ENCODE data around the gene CCDC61. TPM values are rescaled to one million over a fixed set of nuclear protein-coding genes. Genes with fewer than 3 reads are reported as not detected.

Gene CCDC61
- total RNA-seq, 1 experiment from 2014 or later = 9.4 TPM

DNA sequence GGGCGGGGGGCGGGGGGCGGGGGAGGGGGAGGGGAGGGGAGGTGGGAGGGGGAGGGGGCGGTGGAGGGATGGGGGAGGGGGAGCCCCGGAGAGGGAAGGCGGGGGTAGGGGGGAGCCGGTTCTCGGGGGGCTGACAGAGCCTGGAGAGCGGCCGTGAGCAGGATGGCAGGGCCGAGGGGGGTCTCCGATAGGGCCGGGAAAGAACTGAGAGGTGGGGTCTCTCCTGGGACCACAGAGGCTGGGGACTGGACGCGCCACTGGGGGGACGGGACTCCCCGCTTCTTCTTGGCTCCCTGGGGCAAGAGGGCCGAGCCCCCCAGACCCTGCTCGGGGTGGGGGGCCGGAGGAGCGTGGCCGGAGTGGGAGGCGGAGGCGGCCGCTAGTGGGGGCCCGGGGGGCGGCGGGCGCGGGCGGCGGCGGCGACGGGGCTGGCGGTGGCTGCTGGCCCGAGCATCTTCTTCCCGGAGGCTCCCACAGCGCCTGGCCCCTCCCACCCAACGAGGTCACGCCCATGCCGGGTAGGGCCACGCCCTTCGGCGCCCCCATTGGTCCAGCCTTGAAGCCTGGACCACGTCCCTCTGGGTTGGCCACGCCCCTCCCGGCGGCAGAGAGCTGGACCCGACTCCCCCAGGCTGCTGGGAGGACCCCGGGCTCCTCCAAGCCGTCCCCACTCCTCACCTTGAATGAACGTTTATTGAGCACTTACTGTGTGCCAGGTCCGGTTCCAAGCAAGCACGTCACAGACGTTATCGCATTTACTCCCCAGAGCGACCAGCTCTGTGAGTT lies 21.5 kb upstream of the CCDC61 start, which contains the start of gene NOVA2:
NOVA2 (minus strand) TSS at position 313 of the 786 bp plus-strand sequence. CDS start 514 bp downstream, outside the sequence.
- peak; percentile 42 for DNase-seq (ENCODE audit: low read depth)

GRCh38 chr19:45975306-45976070 lies 19.8 kb upstream of the CCDC61 start:
- DNase-seq (ENCODE audit: low read depth) = no peak

GRCh38 chr19:45976178-45976577 lies 19.1 kb upstream of the CCDC61 start:
- DNase-seq (ENCODE audit: low read depth) = peak; percentile 7

DNA sequence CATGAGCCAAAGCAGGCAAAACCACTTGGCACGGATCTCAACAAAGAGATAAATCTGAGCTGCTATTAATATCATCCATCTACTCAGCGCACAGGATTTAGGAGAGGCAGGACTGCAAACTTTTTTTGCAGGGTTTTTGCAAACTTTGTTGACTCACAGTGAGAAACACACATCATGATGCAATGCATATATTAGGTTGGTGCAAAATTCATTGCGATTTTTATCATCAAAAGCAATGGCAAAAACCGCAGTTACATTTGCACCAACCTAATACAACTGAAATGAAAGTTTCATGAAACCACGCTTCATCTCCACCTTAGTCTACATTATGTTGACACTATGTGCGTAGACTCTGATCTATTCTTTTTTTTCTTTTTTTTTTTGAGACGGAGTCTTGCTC lies 17.1 kb upstream of the CCDC61 start:
- no peak for DNase-seq (ENCODE audit: low read depth)

DNA sequence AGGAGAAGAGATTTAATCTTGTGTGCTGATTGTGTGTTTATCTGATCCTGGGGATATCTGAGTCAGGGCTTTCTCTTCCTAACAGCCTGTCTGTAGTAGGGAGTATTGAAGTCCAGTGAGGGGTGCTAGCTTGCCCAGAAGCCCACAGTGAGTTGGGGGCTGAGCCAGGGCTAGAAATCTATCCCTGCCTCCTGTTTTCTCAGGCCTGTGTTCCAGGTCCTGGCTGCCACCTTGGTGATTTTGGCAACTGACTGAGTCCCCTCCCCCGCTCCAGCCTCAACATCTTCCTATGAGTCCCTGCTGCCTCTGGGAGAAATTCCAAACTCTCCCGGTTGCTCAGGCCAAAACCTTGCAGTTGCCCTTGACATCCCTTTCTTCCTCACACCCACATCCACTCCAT lies 13.9 kb upstream of the CCDC61 start:
- no peak for DNase-seq (ENCODE audit: low read depth)

DNA sequence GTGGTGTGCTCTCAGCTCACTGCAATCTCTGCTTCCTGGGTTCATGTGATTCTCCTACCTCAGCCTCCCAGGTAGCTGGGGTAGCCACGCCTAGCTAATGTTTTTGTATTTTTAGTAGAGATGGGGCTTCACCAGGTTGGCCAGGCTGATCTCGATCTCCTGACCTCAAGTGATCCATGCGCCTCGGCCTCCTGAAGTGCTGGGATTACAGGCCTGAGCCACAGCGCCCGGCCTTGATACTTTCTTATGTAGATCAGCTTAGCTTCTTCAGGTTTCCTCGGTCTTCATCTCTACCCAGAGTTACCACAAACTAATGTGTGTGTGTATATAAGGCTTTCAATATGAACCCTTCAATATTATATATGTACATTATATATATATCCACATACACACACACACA lies 9.9 kb upstream of the CCDC61 start:
- DNase-seq (ENCODE audit: low read depth) = no peak

GRCh38 chr19:45990113-45990728 lies 5.0 kb upstream of the CCDC61 start:
- no peak for DNase-seq (ENCODE audit: low read depth)

GRCh38 chr19:45994456-45994997 lies 740 bp upstream of the CCDC61 start:
- no peak for DNase-seq (ENCODE audit: low read depth)

DNA sequence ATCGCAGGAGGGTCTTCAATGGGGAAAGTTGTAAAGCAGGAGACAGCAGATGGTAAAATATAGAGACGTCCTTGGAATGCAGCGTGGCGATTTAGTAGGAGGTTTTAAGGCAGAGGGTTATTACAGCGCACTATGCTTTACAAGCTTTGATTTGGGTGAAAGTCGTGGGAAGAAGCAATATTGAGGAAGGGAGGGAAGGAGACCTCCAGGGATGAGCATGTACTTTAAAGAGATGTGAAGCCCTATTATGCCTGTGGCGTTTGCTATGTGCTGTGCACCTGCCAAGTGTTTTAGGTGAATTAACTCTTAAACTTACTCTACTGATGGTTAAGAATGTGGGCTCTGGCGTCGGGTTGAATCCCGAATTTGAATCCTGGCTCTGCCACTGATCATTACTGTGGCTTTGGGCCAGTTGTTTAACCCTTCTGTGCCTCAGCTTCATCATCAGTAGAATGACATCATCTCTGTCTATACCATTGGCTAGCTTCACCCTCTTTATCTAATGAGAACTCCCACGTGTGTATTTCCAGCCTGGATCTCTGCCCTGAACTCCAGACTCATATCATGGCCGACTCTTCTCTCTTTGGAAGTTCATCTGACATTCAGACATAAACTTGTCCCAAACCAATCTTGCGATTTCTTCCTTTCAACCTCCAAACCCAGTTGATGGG lies 583 bp downstream of the CCDC61 start:
- no peak for DNase-seq (ENCODE audit: low read depth)

GRCh38 chr19:45996933-45997332 lies 1.7 kb downstream of the CCDC61 start:
- no peak for DNase-seq (ENCODE audit: low read depth)

DNA sequence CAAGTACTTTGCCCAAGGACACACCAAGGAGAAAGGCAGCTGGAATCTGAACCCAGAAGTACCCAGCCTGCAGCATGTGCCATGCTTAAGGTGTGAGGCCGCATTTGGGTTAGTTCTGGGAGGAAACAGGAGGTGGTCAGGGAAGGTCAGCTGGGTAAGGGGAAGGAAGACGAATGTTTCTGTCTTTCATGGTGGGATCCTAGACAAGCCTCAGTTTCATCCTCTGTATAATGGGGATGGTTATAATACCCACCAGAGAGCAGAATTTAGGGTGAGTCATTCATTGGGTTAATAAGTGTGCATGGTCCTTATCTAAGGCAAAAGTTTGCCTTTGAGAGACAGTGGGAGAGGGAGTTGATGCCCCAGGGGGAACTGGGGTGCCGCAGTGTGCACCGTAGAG lies 3.6 kb downstream of the CCDC61 start:
- DNase-seq (ENCODE audit: low read depth) = no peak

- no peak for DNase-seq (ENCODE audit: low read depth)
These were observed 4.4 kb downstream of the CCDC61 start for GRCh38 chr19:45999653-46000121.

DNA sequence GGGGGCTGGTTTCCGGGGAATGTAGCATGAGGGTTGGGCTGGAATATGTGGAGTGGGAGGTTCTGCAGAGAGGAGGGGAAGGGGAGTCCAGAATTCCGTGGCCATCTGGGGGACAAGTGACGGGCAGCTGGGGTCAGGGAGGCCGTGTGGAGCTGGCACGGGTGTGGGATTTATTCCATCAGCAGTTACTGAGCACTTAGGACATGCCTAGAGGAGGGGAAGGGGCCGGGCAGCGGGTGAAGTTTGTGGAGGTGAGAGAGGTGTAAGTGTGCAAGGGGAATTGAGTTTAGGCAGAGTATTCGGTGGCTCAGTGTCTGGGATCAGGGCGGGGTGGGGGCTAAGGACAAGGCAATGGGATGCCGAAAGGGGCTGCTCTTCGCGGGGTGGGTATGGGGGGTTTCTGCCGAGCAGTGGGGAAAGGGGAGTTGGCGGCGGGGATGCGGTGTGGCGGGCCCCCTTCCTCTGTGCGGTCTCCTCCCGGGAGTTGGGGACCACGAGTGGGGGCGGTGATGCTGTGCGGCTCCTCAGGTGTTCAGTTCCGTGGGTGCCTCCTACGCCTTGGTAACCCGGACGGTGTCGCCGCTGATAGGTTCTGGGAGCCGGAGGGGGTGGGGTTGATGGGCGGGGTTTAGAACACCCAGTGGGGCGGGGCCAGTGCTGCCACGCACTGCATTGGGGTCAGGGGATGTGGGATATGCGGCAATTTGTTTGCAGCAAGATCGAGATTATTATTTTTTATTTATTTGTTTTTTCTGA lies 5.4 kb downstream of the CCDC61 start:
- no peak for DNase-seq (ENCODE audit: low read depth)

DNA sequence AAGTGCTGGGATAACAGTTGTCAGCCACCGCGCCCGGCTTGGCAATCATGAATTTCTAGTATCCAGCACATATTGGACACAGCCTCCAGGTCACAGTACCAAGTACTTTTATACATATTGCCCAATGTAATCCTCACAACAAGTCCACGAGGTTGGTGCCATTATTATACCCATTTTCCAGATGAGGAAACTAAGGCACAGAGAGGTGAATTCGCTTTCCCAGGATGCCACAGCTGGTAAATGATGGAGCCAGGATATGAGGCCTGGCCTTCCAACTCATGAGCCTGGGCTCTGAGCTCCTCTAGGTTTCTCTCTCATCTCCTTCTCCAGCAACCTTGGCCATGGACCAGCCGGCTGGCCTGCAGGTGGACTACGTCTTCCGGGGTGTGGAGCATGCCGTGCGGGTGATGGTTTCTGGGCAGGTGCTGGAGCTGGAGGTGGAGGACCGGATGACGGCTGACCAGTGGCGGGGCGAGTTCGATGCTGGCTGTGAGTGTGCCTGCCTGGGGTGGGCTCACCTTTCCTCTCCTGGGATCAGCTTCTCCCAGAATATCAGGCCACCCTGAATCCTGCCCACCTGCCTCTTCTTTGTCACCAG lies 7.5 kb downstream of the CCDC61 start:
- DNase-seq (ENCODE audit: low read depth) = no peak

DNA sequence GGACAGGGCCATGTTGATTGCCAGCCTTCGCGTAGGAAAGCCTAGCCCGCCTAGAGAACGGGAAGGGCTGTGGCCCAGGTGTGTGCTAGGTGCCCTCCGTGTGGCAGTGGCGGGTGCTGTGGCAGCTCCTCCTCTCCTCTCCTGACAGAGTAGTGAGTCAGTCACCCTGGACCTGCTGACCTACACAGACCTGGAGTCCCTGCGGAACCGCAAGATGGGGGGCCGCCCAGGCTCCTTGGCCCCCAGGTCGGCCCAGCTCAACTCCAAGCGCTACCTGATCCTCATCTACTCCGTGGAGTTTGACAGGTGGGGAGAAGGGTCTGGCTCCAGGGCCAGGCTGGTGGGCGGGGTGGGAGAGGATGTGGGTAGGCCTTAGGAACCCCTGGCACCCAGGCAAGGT lies 11.1 kb downstream of the CCDC61 start:
- DNase-seq (ENCODE audit: low read depth) = no peak

- DNase-seq (ENCODE audit: low read depth) = peak; percentile 61
These were observed 14.6 kb downstream of the CCDC61 start for GRCh38 chr19:46009530-46010510.

- DNase-seq (ENCODE audit: low read depth) = no peak
These were observed 19.3 kb downstream of the CCDC61 start for GRCh38 chr19:46014534-46014933.

DNA sequence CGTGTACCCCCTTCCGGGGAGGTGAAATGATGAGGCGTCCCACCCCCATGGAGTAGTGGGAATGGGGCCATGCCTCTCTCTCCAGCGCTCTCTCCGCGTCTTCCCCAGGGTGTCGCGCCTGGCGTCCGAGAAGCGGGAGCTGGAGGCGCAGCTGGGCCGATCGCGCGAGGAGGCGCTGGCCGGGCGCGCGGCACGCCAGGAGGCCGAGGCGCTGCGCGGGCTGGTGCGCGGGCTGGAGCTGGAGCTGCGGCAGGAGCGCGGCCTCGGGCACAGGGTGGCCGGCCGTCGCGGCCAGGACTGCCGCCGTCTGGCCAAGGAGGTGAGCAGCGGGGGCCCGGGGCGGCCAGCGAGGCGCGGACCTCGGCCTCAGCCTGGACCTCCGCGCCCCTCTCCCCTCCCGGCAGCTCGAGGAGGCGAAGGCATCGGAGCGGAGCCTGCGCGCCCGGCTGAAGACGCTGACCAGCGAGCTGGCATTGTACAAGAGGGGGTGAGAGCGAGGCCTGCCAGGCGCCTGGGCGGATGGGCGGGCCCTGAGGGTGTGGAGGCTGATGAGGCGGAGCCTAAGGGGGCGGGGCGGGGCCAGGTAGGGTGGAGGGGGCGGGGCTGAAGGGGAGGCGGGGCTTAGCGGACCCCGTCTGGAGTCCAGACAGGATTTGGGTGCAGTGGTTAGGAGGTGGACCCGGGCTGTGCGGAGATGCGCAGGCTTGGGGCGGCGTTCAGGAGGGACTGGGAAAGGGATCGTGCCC lies 19.8 kb downstream of the CCDC61 start:
- DNase-seq (ENCODE audit: low read depth) = no peak

All from LHCN-M2 (cell line).